Measurements from ENCODE around the gene CYTH1.

Gene CYTH1

GRCh38 chr17:78824240-78824639 is 42.2 kb upstream of the CYTH1 start:
- no peak for TF ChIP-seq CTCF (conservative IDR thresholded peaks at IDR 0.05; ENCODE audit: control insufficient read depth, insufficient read depth, low read depth, low read length)
- DNase-seq (ENCODE audit: low read depth) = no peak
- no peak overlapping the region for H3K4me3 ChIP-seq (ENCODE audit: control insufficient read depth, low read depth, low read length)

GRCh38 chr17:78823282-78824046 is 41.4 kb upstream of the CYTH1 start:
- no peak for DNase-seq (ENCODE audit: low read depth)
- peak; percentile 25 for TF ChIP-seq CTCF (conservative IDR thresholded peaks at IDR 0.05; ENCODE audit: control insufficient read depth, insufficient read depth, low read depth, low read length)
- no peak overlapping the region for H3K4me3 ChIP-seq (ENCODE audit: control insufficient read depth, low read depth, low read length)

GRCh38 chr17:78822552-78822951 is 40.5 kb upstream of the CYTH1 start:
- TF ChIP-seq CTCF (conservative IDR thresholded peaks at IDR 0.05; ENCODE audit: control insufficient read depth, insufficient read depth, low read depth, low read length) = no peak
- no peak overlapping the region for H3K4me3 ChIP-seq (ENCODE audit: control insufficient read depth, low read depth, low read length)
- DNase-seq (ENCODE audit: low read depth) = peak; percentile 99

- peak; percentile 60 for DNase-seq (ENCODE audit: low read depth)
- TF ChIP-seq CTCF (conservative IDR thresholded peaks at IDR 0.05; ENCODE audit: control insufficient read depth, insufficient read depth, low read depth, low read length) = no peak
- no peak overlapping the region for H3K4me3 ChIP-seq (ENCODE audit: control insufficient read depth, low read depth, low read length)
Measured at GRCh38 chr17:78821961-78822360, 39.9 kb upstream of the CYTH1 start.

GRCh38 chr17:78820841-78821240 is 38.8 kb upstream of the CYTH1 start:
- TF ChIP-seq CTCF (conservative IDR thresholded peaks at IDR 0.05; ENCODE audit: control insufficient read depth, insufficient read depth, low read depth, low read length) = no peak
- DNase-seq (ENCODE audit: low read depth) = no peak
- H3K4me3 ChIP-seq (ENCODE audit: control insufficient read depth, low read depth, low read length) = no peak overlapping the region

- DNase-seq (ENCODE audit: low read depth) = no peak
- TF ChIP-seq CTCF (conservative IDR thresholded peaks at IDR 0.05; ENCODE audit: control insufficient read depth, insufficient read depth, low read depth, low read length) = no peak
- no peak overlapping the region for H3K4me3 ChIP-seq (ENCODE audit: control insufficient read depth, low read depth, low read length)
Measured at GRCh38 chr17:78819806-78820792, 38.0 kb upstream of the CYTH1 start.
